ENCODE measurements around the gene SHISA9.

The SHISA9 gene

DNA sequence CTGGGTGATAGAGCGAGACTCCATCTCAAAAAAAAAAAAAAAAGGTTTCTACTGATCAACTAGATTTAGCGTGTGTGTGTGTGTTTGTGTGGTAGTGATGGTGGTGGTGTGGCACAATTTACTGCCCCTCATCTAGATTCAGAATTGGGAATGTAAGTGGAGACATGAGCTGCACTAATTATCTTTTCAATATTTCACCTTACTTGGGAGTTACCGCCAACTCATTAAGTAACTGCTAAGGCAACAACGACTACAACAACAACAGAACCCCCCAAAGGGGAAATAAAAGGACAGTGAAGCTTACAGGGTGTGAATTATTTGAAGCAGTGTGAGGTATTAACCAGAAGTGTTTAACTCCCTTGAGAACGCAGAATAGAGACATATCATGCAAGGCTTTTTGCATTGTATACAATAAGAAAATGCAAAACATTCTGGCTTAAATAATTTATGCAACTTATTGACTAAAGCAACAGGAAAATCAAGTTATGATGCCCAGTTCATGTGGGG is 180.5 kb downstream of the SHISA9 start:
- no peak for DNase-seq

DNA sequence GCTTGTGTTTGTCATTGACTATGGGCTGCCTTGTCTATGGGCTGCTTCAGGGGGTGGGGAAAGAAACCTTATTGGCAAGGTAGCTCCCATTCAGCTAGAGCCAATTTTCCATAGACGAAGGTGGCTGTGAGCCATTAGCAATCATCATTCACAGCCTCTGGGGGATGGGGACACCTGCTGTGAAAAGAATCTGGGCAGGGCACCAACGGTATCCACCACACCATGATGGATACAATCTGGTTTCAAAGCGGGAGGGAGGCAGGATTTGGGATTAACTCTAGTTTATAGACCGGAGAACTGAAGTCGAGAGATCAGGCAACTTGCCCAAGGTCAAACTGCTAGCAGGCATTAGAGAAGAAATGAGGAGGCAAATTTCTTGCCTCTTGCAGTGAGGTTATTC is 182.3 kb downstream of the SHISA9 start:
- no peak for DNase-seq

DNA sequence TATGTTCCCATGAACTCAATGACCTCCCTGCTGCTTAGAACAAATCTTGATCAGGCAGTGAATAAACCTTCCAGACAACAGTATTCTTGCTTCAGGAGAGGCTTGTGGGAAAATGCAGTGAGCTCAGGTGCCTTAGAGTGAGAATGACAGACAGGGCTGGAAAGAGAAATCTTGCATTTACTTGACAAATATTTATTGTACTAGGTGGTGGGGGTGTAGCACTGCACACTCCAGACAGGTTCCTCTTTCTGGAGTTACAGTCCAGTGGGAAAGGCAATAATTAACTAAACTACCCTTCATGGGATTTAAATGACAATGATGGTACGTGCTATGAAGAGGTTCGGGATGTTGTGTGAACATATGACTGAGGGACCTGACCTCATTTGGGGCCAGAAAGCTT is 182.9 kb downstream of the SHISA9 start:
- DNase-seq: no peak

DNA sequence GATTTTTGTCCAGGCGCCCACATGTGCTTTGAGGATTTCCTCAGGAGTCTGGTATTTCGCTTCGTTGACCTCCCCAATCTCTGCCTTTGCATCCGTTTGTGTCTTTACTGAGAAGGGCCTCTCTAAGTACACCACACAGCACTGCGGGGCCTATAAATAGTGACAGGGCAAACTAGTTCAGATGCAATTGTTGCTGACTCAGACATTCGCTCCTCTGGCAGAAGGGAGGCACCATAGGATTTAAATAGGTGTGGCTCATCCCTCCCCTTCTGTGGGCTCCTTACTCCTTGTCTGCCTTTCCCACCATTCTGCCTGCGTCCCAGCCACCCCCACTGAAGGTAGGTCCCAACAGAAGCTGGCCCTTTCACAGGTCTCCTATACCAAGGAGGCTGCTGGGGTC is 192.3 kb downstream of the SHISA9 start:
- DNase-seq: no peak

DNA sequence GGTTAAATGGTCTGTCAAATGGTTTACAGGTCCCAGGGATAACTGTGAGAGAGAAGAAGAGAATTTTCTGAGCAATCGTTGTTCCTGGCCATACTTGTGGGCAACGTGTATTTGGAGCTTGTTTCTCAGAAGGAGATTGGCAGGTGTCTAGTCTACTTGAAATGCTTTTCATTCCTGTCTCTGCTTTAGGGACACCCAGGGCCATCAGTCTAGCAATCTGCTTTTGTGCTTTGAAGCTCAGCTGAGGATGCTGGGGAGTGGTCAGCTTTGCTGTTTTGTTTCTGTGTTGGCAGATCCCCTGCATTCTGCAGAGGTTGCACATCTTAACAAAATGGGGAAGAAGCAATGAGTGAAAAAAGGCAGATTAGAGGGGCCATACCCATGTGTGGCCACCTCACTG is 193.7 kb downstream of the SHISA9 start:
- DNase-seq: no peak

DNA sequence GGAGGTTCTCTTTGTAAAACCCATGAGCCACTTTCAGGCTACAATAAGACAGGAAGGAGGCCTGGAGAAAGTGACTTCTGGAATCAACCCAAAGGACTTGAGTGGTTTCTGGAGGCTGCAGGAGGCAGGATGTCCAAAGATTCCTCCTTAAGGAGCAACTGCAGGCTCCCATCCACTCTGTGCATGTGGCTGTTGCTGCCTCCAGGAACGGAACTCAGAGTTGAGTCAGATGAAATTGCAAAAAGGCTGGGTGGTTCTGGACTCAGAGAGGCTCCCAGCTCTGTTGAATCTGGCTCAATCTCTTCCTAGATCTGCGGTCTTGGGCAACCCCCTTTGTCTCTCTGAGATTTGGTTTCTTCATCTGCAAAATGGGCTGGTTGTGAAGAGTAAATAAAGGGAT is 197.1 kb downstream of the SHISA9 start:
- DNase-seq: no peak

DNA sequence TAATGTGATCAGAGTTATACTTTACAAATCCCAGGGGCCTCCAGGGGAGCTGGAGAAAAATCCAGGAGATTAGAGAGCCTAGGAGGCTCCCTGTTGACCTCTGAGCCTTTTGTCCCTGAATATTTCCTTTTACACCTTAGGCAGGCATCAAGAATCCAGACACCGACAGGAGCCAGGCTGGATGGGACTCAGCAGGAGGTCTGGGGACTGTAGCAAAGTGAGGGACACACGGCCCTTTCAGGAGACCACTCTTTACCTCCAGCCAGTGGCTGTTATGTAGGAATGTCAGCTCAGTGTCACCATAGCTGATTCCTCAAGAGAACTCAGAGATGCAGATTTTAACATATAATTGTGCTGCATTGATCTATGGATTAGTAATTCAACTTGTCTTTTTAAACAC is 198.4 kb downstream of the SHISA9 start:
- no peak for DNase-seq

DNA sequence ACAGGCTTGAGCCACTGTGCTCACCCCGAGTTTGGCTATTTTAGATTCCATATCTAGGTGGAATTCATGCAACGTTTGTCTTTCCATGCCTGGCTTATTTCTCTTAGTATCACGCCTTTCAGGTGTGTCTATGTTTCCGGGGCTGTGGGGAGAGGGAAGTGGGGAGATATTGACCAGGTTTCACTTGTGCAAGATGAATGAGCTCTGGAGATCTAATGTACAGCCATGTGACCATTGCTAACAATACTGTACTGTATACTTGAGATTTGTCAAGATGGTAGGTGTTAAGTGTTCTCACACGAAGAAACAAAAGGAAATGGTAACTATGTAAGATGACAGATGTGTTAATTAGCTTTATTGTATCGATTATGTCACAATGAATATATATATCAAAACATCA is 199.6 kb downstream of the SHISA9 start:
- no peak for DNase-seq

DNA sequence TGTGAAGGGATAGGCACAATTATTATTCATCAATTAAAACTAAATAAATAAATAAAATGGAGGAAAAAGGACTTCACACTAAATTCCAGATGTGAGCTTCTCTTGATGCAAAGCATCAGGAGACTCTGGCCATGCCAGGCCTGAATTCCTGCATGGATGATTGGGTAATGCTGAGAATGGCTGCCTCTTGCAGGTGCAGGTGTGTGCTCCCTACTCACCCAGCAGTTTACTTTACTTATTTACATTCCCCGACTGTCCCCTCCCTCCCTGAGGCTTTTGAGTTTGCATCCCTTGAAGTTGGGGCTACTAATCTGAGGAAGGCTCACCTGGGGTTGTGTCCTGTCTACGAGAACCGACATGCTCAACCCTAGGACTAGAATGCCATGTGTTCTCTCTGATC is 200.4 kb downstream of the SHISA9 start:
- no peak for DNase-seq

DNA sequence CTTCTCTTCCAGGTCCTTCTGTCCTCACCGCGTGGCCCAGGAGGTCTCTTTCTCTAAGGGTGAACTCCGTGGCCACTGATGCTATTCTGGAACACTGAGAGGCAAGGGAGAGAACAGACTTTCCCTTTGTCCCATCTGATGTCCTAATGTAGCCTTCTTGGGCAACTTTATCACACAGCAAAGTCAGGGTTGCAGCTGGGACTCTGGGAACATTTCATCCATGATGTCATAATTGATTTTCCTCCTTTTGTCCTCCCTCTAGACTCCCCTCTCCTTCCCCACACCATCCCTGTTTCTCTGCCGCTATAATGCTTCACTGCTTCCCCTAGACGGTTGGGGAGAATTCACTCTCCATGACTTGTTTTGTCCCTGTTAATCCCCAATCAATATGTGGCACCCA is 201.0 kb downstream of the SHISA9 start:
- no peak for DNase-seq

DNA sequence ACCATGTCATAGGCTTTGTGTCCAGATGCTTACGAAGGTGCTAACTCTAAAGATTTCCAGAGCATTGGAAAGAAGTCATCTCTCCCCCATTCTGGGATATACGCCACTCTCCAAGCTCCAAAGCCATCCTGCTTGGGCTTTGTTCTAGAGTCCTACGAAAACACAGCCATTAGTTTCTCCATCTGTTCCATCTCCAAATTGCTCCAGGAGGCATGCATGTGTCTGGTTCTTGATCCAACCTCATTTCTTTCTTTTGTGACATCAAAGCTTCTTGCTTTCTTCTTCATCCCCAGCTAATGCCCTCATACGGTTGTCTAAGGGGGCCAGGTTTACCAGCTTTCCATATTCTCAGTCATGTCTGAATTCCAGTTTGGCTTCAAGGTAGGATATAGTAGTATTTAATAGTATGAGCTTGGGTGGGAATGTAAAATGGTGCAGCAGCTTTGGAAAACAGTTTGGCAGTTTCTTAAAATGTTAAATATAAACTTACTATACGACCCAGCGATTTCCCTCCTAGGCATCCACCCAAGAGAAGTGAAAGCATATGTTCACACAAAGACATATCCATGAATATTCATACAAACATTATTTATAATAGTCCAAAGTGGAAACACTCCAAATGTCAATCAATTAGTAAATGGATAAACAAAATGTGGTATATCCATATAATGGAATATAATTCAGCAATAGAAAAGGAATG is 202.6 kb downstream of the SHISA9 start:
- DNase-seq: no peak

DNA sequence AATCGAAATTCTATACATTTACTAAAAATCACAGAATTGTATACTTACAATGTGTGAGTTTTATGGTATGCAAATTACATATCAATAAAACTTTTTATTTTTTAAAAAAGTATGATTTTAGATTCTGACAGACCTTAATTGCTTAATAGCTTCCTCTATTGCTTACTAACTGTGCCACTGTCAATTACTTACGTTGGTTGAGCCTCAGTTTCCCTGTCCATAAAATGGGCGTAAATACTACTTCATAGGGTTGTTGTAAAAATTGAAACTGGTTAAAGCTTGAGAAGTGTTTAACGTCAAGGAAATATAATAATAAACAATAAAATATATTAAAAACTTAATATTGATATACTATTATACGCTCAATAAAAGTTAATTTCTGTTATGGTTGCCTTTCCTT is 203.4 kb downstream of the SHISA9 start:
- DNase-seq: no peak

DNA sequence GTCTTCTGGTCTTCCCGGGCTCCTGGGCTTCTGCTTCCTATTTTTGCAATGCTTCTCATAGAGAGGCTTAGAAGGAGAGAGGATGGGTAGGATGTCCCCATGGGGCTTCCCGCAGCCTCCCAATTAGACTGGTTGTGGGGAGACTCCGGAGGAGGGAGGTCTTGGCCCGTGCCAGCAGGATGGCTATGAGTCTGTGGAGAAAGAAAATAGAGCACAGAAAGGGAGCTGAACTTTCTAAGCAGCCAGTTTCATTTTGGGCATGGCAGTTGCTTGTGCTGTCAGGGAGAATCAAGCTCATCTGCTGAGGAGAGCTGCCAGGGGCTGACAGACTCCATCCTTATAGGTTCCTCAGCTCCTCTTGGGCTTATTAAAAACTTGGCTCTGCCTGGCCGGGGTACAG is 204.0 kb downstream of the SHISA9 start:
- DNase-seq: peak; percentile 69

DNA sequence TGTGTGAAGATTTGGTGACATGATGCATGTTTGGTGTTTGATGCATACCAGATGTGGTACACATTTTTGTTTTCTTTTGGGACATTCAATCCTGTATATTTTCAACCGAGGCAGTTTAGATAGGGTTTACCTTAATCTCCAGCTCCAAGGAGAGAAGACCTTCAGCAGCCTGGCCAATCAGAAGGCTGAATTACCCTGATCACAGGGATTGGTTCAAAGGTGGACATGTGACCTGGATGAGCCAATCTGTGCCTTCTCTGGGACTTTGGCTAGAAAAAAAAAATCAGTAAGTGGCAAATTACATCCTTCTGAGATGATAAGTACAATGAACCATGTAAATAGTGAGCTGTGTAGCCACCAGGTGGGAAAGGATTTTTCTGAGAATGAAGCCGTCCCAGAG is 205.1 kb downstream of the SHISA9 start:
- DNase-seq: no peak

DNA sequence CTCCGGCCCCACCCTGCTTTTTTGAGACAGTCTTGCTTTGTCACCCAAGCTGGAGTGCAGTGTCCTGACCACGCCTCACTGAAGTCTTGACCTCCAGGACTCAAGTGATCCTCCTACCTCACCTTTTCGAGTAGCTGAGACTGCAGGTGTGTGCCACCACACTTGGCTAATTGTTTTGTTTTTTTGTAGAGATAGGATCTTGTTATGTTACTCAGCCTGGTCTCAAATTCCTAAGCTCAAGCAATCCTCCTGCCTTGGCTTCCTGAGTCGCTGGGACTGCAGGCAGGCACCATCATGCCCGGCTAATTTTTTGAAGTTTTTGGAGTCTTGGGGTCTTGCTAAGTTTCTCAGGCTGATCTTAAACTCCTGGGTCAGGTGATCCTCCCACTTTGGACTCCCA is 206.7 kb downstream of the SHISA9 start:
- no peak for DNase-seq

DNA sequence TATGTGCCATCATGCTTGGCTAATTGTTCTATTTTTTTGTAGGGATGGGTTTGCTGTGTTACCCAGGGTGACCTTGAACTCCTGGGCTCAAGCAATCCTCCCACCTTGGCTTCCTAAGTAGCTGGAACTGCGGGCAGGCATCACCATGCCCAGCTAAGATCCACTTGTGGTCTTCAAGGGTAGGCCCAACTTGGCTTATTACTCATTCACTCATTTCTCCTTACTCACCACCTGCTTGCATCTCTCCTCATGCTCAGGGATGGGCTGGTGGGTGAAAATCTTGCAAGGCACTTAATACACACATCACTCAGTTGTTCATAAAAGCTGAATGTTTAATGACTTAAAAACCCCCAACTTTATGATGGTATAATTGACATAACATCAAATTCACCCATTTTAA is 207.8 kb downstream of the SHISA9 start:
- no peak for DNase-seq

DNA sequence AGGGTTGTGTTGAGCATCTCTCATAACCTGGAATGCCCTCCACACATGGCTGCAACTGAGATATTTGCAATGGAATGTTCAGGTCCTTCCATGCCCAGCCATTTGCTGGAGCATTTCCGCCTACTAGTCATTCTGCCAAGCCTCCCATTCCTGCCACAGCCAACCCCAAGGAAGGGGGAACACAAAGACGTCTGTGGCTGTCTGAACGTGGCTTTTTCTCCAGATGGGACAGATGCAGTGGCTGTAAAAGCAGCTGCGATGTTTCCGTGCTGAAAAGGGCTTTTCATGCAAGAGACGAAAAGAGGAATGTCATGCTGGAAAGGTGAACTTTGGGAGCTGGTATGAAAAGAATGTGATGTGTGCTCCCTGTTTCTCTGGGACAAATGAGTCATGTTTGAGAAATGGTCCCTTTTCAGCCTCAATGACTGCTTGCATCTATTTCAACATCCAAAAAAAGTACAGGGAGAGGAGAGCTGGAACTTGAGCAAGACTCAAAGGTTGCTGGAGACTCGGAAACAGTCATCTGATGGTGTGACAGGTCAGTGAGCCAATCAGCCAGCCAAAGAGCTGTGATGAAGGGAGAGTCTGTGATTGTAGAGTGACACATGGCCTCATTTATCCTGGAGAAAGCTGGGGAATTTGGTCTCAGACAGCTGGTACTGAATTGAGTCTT is 208.9 kb downstream of the SHISA9 start:
- DNase-seq: peak; percentile 50

DNA sequence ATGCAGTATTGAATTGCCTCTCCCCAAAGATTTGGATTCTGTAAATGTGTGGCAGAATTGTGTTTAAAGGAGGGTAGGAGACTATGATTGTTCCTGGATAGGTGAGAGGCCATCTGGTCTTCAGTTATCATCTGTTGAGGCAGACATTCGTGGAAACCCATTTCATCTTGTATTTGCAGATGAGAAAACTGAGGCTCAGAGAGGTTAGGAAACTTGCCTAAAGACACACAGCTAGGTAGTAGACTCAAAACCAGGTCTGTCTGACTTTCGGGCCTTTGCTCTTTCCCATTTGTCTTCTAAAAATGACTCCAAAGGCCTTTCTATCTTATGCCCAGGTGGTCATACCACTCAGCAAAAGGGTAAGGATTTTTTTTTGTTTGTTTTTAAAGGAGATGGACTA is 210.3 kb downstream of the SHISA9 start:
- DNase-seq: no peak

DNA sequence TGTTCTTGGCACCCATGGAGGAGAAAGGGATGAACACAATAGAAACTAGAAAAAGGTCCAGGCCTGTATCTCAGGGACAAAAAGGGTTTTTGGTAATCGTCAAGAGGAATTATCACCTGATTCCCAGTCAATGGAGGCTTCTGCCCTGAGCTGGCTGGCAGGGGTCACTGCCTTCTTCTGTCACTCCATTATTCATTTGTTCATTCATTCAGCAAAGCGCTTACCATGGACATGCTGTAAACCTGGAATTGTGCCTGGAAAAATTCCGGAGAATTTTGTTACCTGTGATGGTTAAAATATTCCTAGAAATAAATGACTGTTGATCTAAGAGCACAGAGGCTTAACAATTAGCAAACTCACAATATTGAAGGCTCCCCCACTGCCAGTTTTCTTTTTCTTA is 212.3 kb downstream of the SHISA9 start:
- DNase-seq: no peak

DNA sequence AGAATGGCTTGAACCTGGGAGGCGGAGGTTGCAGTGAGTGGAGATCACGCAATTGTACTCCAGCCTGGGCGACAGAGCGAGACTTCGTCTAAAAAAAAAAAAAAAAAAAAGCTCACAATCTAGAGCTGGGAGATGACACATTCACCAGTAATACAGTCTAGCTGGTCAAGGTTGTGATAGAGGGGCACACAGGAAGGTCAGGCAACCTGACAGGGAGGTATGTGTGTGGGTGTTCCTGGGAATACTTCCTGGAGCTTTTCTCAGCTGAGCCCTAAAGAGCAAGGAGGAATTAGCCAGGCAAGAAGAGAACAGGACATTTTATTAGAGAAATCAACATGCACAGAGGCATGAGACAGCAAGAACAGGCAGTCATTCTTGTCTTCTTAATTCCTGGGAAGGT is 216.7 kb downstream of the SHISA9 start:
- DNase-seq: no peak

DNA sequence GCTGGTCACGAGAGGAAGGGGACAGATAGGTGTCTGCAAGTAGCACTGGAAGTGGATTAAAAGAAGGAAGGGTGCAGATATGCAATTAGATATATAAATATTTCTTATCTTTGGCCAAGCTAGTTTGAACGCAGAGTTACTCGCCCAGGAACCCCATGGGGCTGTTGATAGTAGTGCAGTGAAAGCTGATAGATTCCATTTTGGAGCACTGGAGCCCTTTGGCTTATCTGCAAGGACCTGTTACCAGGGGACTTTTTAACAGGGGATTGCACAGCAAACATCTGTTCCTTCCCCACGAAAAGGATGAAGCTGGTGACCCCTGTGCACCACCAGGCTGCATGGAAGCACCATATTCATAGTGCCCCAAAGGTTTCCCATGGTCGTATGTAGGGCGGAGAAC is 218.7 kb downstream of the SHISA9 start:
- no peak for DNase-seq

DNA sequence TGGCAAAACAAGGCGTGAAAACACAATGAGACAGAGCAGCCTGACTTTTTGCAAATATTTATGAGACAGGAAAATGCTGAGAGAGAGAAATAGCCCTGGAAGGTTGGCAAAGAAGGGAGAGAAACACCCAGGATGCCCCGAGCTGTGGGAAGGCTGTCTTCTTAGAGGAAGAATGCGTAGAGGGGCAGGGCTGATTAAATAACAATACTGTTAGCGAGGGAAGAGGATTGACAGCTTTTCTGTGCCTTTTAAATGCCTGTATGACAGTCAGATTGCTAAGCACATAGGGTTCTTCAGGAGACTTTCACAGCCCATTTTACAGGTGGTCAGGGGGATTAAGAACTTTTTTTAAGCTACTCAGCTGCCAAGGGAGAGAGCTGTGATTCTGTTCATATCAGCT is 219.2 kb downstream of the SHISA9 start:
- DNase-seq: no peak

DNA sequence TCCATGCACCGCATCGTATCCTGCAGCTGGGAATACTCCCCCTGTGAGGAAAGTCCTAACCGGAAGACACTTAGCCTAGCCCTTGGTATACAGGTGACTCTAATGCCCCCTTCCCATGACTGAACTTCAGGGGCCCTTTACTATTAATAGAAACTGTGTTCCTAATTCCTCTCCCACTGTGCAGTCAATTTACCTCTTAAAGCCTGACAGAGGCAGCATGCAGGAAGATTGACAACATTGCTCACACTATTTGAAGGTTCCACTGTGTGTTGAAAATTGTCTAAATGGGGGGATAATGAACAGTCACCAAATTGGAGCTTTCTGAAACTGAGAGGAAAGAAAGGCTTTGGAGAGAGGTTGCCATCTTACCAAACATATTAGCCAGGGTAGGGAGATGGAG is 222.6 kb downstream of the SHISA9 start:
- no peak for DNase-seq

DNA sequence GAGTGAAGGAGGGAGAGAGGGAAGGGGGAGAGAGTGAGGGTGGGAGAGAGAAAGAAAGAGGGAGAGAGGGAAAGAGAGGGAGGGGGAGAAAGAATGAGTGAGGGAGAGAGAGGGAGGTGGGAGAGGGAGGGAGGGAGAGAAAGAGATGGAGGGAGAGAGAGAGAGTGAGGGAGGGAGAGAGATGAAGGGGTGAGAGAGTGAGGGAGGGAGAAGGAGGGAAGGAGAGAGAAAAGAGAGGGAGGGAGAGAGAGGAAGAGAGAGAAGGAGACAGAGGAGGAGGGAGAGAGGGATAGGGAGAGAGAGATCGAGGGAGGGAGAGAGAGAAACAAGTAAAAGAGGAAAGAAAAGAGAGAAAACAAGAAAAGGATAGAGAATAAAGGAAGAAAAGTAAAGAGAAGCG is 225.7 kb downstream of the SHISA9 start:
- no peak for DNase-seq

DNA sequence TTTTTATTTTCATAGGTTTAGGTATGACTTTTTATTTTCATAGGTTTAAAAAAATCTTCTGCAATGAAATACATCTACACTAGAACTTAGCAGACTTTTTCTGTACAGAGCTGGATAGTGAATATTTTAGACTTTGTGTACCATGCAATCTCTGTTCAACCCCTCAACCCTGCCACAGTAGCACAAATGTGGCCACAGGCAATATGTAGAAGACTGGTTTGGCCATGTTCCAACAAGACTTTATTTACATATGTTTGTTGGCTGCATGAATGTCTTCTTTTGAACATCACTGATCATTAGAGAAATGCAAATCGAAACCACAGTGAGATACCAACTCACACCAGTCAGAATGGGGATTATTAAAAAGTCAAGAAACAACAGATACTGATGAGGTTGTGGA is 229.2 kb downstream of the SHISA9 start:
- no peak for DNase-seq

Measured in retina (tissue), 1 donor.